Neural cell (in vitro differentiated cells): ENCODE measurements around the gene SRC. TPM values are rescaled to one million over a fixed set of nuclear protein-coding genes. Genes with fewer than 3 reads are reported as not detected.

Experiments
- H2AFZ ChIP-seq: fragments of 200-600, 300-800 bp; sonication (generic), shearing (Covaris generic); 2 replicates; pipeline ENCODE4 v1.6.0; 2014; ENCODE audit warnings: low read depth, mild to moderate bottlenecking, antibody characterized with exemption, low read length, moderate library complexity
- H3F3A ChIP-seq: fragments of 200-600 bp; shearing (Covaris generic); 2 replicates; pipeline ENCODE4 v1.6.1; 2016; ENCODE audit warnings: mild to moderate bottlenecking, moderate library complexity, mixed read lengths, antibody characterized with exemption, low read length; ENCODE audit not compliant: insufficient read depth, poor library complexity, severe bottlenecking
- H3K27ac ChIP-seq: fragments of 200-600, 300-800 bp; sonication (generic), shearing (Covaris generic); 2 replicates; pipeline ENCODE4 v1.5.1; 2014; ENCODE audit warnings: mild to moderate bottlenecking, low read length, moderate library complexity
- H3K27me3 ChIP-seq: fragments of 300-800, 200-600 bp; sonication (generic), shearing (Covaris generic); 2 replicates; pipeline ENCODE4 v1.6.0; 2014; ENCODE audit warnings: mild to moderate bottlenecking, low read depth, low read length, moderate library complexity; ENCODE audit not compliant: insufficient read depth
- H3K36me3 ChIP-seq: fragments of 300-800, 200-600 bp; sonication (generic), shearing (Covaris generic); 2 replicates; pipeline ENCODE4 v1.5.1; 2014; ENCODE audit warnings: mild to moderate bottlenecking, antibody characterized with exemption, low read length, moderate library complexity; ENCODE audit not compliant: insufficient read depth
- H3K4me2 ChIP-seq: fragments of 300-800, 200-600 bp; sonication (generic), shearing (Covaris generic); 2 replicates; pipeline ENCODE4 v1.6.0; 2014; ENCODE audit warnings: mild to moderate bottlenecking, low read length
- H3K4me3 ChIP-seq: fragments of 300-800, 200-600 bp; sonication (generic), shearing (Covaris generic); 2 replicates; pipeline ENCODE4 v1.5.1; 2014; ENCODE audit warnings: mild to moderate bottlenecking, low read length, moderate library complexity
- H3K79me2 ChIP-seq: fragments of 200-600 bp; shearing (Covaris generic); replicated peaks from 2 replicates; pipeline ENCODE4 v1.6.0; 2014; ENCODE audit warnings: mild to moderate bottlenecking, low read length, moderate library complexity; ENCODE audit not compliant: insufficient read depth
- H3K9ac ChIP-seq: fragments of 300-800, 200-600 bp; sonication (generic), shearing (Covaris generic); 2 replicates; pipeline ENCODE4 v1.6.1; 2016; ENCODE audit warnings: mild to moderate bottlenecking, low read length, mixed read lengths
- H3K9me2 ChIP-seq: fragments of 200-600 bp; shearing (Covaris generic); 2 replicates; pipeline ENCODE4 v1.6.1; 2016; ENCODE audit warnings: mild to moderate bottlenecking, low read length, mixed read lengths; ENCODE audit not compliant: insufficient read depth
- H3K9me3 ChIP-seq: fragments of 200-600, 300-800 bp; sonication (generic), shearing (Covaris generic); 2 replicates; pipeline ENCODE4 v1.6.1; 2016; ENCODE audit warnings: mild to moderate bottlenecking, mixed run types, low read length, moderate library complexity, mixed read lengths
- H4K20me1 ChIP-seq: fragments of 200-600 bp; shearing (Covaris generic); 2 replicates; pipeline ENCODE4 v1.6.1; 2016; ENCODE audit warnings: mild to moderate bottlenecking, mixed run types; ENCODE audit not compliant: insufficient read depth
- CTCF ChIP-seq: fragments of 450-650 bp; IDR thresholded peaks from 2 replicates; pipeline ENCODE4 v1.5.1; 2014; ENCODE audit warnings: antibody characterized with exemption, mild to moderate bottlenecking, moderate library complexity; ENCODE audit not compliant: poor library complexity, severe bottlenecking
- EP300 ChIP-seq: fragments of 450-650 bp; conservative IDR thresholded peaks from 2 replicates; pipeline ENCODE4 v1.6.1; 2014; ENCODE audit warnings: antibody characterized with exemption, mild to moderate bottlenecking, moderate library complexity; ENCODE audit not compliant: poor library complexity, severe bottlenecking
- EZH2 ChIP-seq: fragments of 200-600, 300-800 bp; shearing (Covaris generic), sonication (generic); IDR thresholded peaks from 2 replicates; pipeline ENCODE4 v1.6.1; 2014; ENCODE audit warnings: antibody characterized with exemption, low read length, borderline replicate concordance, mild to moderate bottlenecking; ENCODE audit not compliant: insufficient read depth, poor library complexity, severe bottlenecking
- MXI1 ChIP-seq: fragments of 450-650 bp; conservative IDR thresholded peaks from 2 replicates; pipeline ENCODE4 v1.6.1; 2014; ENCODE audit warnings: antibody characterized with exemption, mild to moderate bottlenecking; ENCODE audit not compliant: poor library complexity, severe bottlenecking
- POLR2AphosphoS5 ChIP-seq: IDR thresholded peaks from 2 replicates; pipeline ENCODE4 v1.6.1; 2012
- RAD21 ChIP-seq: fragments of 450-650 bp; conservative IDR thresholded peaks from 2 replicates; pipeline ENCODE4 v1.6.1; 2014; ENCODE audit warnings: antibody characterized with exemption, mild to moderate bottlenecking, moderate library complexity
- REST ChIP-seq: IDR thresholded peaks from 2 replicates; pipeline ENCODE4 v1.6.1; 2012; ENCODE audit warnings: borderline replicate concordance
- SMC3 ChIP-seq: fragments of 450-650 bp; conservative IDR thresholded peaks from 2 replicates; pipeline ENCODE4 v1.6.1; 2014; ENCODE audit warnings: antibody characterized with exemption, mild to moderate bottlenecking, moderate library complexity; ENCODE audit not compliant: poor library complexity
- TAF1 ChIP-seq: IDR thresholded peaks from 2 replicates; pipeline ENCODE4 v1.6.1; 2012; ENCODE audit warnings: low read depth
- polyA plus RNA-seq: library from polyadenylated mRNA; depleted of rRNA; stranded (reverse); fragments of >200 nt; gene quantifications from 2 replicates; pipeline ENCODE4 v1.2.3, GENCODE V29; 2014

Gene SRC
- polyA plus RNA-seq, 1 donor from 2014 or later = 39.0 TPM

- Histone ChIP-seq H3K27ac (no peak overlapping the region), H3K4me3 (no peak overlapping the region), H3K9ac (peak overlapping the region; percentile 39), H3K27me3 (no peaks in the 10 kb centered on the region), H2AFZ (no peak overlapping the region), H3K9me3 (no peaks in the 10 kb centered on the region), H3K4me2 (no peak overlapping the region), H3K9me2 (no peaks in the 10 kb centered on the region), H4K20me1 (no peaks in the 10 kb centered on the region), H3K36me3 (no peaks in the 10 kb centered on the region), H3K79me2 (no peaks in the 10 kb centered on the region), H3F3A (no peaks in the 10 kb centered on the region)
- TF ChIP-seq TAF1 = no peak
- no peak for TF ChIP-seq MXI1
- no peak for TF ChIP-seq RAD21
- no peak for TF ChIP-seq SMC3
- TF ChIP-seq EZH2 = no peak
- no peak for TF ChIP-seq REST
- no peak for TF ChIP-seq EP300
- TF ChIP-seq POLR2AphosphoS5 = no peak
- no peak for TF ChIP-seq CTCF
Measured at GRCh38 chr20:37418591-37419109, 72.7 kb downstream of the SRC start.

GRCh38 chr20:37419307-37419706 is 73.4 kb downstream of the SRC start:
- no peak overlapping the region for H2AFZ ChIP-seq
- H3K36me3 ChIP-seq = no peaks in the 10 kb centered on the region
- H3K27ac ChIP-seq = peak overlapping the region; percentile 95
- no peaks in the 10 kb centered on the region for H3F3A ChIP-seq
- H3K9me3 ChIP-seq = no peaks in the 10 kb centered on the region
- H3K4me3 ChIP-seq = no peak overlapping the region
- H3K27me3 ChIP-seq = no peaks in the 10 kb centered on the region
- H3K79me2 ChIP-seq = no peaks in the 10 kb centered on the region
- no peak overlapping the region for H3K4me2 ChIP-seq
- no peak for TF ChIP-seq MXI1
- no peak for TF ChIP-seq EP300
- TF ChIP-seq TAF1 = no peak
- TF ChIP-seq REST = no peak
- no peak for TF ChIP-seq POLR2AphosphoS5
- no peaks in the 10 kb centered on the region for H4K20me1 ChIP-seq
- H3K9ac ChIP-seq = peak overlapping the region; percentile 73
- H3K9me2 ChIP-seq = no peaks in the 10 kb centered on the region
